Measurements from ENCODE around the gene B4GALT1.

The B4GALT1 gene

GRCh38 chr9:33167084-33167971, at the start of gene B4GALT1:
Gene B4GALT1, minus strand, starts transcription at chr9:33167336. Its CDS starts 167 bp downstream, at chr9:33167169.
- H3K4me3 ChIP-seq (ENCODE audit: low read length): peak within 1 kb of the TSS; percentile 95
- DNase-seq (ENCODE audit: low read depth): peak; percentile 93
- TF ChIP-seq CTCF (IDR thresholded peaks at IDR 0.05; ENCODE audit: insufficient read depth, low read depth, low read length, missing control alignments): no peak

- peak; percentile 72 for DNase-seq (ENCODE audit: low read depth)
- H3K4me3 ChIP-seq (ENCODE audit: low read length): no peak overlapping the region
- no peak for TF ChIP-seq CTCF (IDR thresholded peaks at IDR 0.05; ENCODE audit: insufficient read depth, low read depth, low read length, missing control alignments)
These were observed 44.7 kb upstream of the B4GALT1 start for GRCh38 chr9:33211695-33212393.

- no peak for DNase-seq (ENCODE audit: low read depth)
- no peak for TF ChIP-seq CTCF (IDR thresholded peaks at IDR 0.05; ENCODE audit: insufficient read depth, low read depth, low read length, missing control alignments)
- H3K4me3 ChIP-seq (ENCODE audit: low read length): no peak overlapping the region
These were observed 43.0 kb upstream of the B4GALT1 start for GRCh38 chr9:33210006-33210715.

GRCh38 chr9:33209394-33209793, 42.3 kb upstream of the B4GALT1 start:
- TF ChIP-seq CTCF (IDR thresholded peaks at IDR 0.05; ENCODE audit: insufficient read depth, low read depth, low read length, missing control alignments): no peak
- no peak for DNase-seq (ENCODE audit: low read depth)
- H3K4me3 ChIP-seq (ENCODE audit: low read length): no peak overlapping the region

GRCh38 chr9:33202552-33203201, 35.5 kb upstream of the B4GALT1 start:
- no peak overlapping the region for H3K4me3 ChIP-seq (ENCODE audit: low read length)
- no peak for TF ChIP-seq CTCF (IDR thresholded peaks at IDR 0.05; ENCODE audit: insufficient read depth, low read depth, low read length, missing control alignments)
- no peak for DNase-seq (ENCODE audit: low read depth)

- no peak for DNase-seq (ENCODE audit: low read depth)
- no peak for TF ChIP-seq CTCF (IDR thresholded peaks at IDR 0.05; ENCODE audit: insufficient read depth, low read depth, low read length, missing control alignments)
- no peak overlapping the region for H3K4me3 ChIP-seq (ENCODE audit: low read length)
These were observed 34.9 kb upstream of the B4GALT1 start for GRCh38 chr9:33202018-33202417.
